Upper lobe of left lung (tissue), 4 donors: ENCODE data around the gene MYOCD.

Experiments used
- CTCF ChIP-seq, 6 experiments: fragments of 450-650 bp in 4 of 6; fragments of 200-600 bp in 2 of 6; sonication (generic) in 2 of 6; IDR thresholded peaks; one replicate each; pipeline ENCODE4 v1.5.1; 2016 to 2019; ENCODE audit warnings: antibody characterized with exemption in 6 of 6
- EP300 ChIP-seq, 4 donors: sonication (generic); formaldehyde crosslinking; IDR thresholded peaks; one replicate each; pipeline ENCODE4 v1.5.1; 2017; ENCODE audit warnings: antibody characterized with exemption in 4 of 4, control low read depth in 2 of 4
- POLR2A ChIP-seq, 4 donors: fragments of 450-650 bp; IDR thresholded peaks; one replicate each; pipeline ENCODE4 v1.5.1; 2016 to 2017; ENCODE audit warnings: antibody characterized with exemption in 4 of 4, mild to moderate bottlenecking in 2 of 4
- POLR2AphosphoS5 ChIP-seq, 2 donors: sonication (generic); formaldehyde crosslinking; IDR thresholded peaks; one replicate each; pipeline ENCODE4 v1.5.1; 2017; ENCODE audit warnings: antibody characterized with exemption in 2 of 2

DNA sequence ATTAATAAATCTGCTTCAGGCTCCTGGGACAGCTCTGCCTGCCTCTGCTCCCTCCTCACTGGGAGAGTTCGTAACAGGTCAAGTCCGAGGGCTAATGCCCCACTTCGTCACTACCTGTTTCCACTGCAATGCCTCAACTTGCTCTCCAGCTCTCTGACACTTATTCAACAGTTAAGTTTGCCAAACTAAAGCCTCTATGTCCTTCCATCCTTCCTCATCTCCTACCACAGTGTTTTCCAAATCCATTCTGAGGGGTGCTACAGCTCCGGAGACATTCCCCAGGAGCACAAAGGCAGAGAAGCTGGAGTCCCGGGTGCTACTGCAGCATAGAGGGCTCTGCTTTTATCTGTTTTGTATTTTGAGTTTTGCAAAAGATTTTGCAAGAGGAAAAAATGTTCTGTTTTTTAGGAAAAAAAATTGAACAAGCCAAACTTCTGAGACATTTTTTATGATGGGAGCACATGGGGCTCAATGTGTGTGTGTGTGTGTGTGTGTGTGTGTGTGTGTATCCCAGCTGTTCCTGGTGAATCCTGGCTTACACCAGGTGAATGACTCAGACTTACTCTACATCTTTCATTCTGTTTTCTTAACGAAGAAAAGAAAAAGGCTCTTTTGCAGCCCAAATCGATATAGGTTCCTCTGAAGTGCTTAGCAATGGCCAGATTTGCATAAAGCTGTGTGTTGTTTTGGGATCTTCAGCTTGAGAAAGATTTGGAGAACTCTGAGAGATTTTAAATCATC, 46.1 kb upstream of the MYOCD start:
- TF ChIP-seq POLR2AphosphoS5 (IDR thresholded peaks at IDR 0.05): no peak
- no peak for TF ChIP-seq CTCF (IDR thresholded peaks at IDR 0.05)
- no peak for TF ChIP-seq POLR2A (IDR thresholded peaks at IDR 0.05)
- no peak for TF ChIP-seq EP300 (IDR thresholded peaks at IDR 0.05)
